Peyer's patch (tissue), 4 donors: ENCODE measurements around the gene ZNF219. TPM values are rescaled to one million over a fixed set of nuclear protein-coding genes. Genes with fewer than 3 reads are reported as not detected.
A peak's percentile ranks its signal among the peaks of the same experiment; 100 is the strongest.

Source experiments
- DNase-seq, 3 donors: peaks; one replicate each; pipeline ENCODE4 v3.0.0-alpha.2; 2017 to 2019
- H3K27ac ChIP-seq, 4 donors: fragments of 200-600 bp; sonication (generic); one replicate each; pipeline ENCODE4 v1.5.1; 2016 to 2019
- H3K27me3 ChIP-seq, 2 donors: fragments of 200-600 bp; sonication (generic); one replicate each; pipeline ENCODE4 v1.5.1; 2019
- H3K36me3 ChIP-seq, 3 donors: fragments of 200-600 bp; sonication (generic); one replicate each; pipeline ENCODE4 v1.5.1; 2016 to 2019
- H3K4me1 ChIP-seq, 4 donors: fragments of 200-600 bp; sonication (generic); one replicate each; pipeline ENCODE4 v1.5.1; 2016 to 2019
- H3K4me3 ChIP-seq, 4 donors: fragments of 200-600 bp; sonication (generic); 1 replicate in 3 of 4; 2 replicates in 1 of 4; pipeline ENCODE4 v1.5.1; 2016 to 2019; ENCODE audit warnings: mild to moderate bottlenecking in 1 of 4
- H3K9me3 ChIP-seq, 4 donors: fragments of 200-600 bp; sonication (generic); one replicate each; pipeline ENCODE4 v1.5.1; 2016 to 2019; ENCODE audit warnings: mild to moderate bottlenecking in 1 of 4
- CTCF ChIP-seq, 6 experiments: fragments of 450-650 bp in 4 of 6; fragments of 200-600 bp in 2 of 6; sonication (generic) in 1 of 6; IDR thresholded peaks; one replicate each; pipeline ENCODE4 v1.5.1; 2017 to 2019; ENCODE audit warnings: antibody characterized with exemption in 6 of 6, mild to moderate bottlenecking in 3 of 6, moderate library complexity in 1 of 6
- POLR2A ChIP-seq, 2 donors: fragments of 450-650 bp; IDR thresholded peaks; one replicate each; pipeline ENCODE4 v1.5.1; 2017; ENCODE audit warnings: antibody characterized with exemption in 2 of 2, mild to moderate bottlenecking in 2 of 2, moderate library complexity in 2 of 2
- total RNA-seq, 4 donors: library from RNA; depleted of rRNA; stranded (reverse); fragments of >200 nt; gene quantifications; one replicate each; pipeline ENCODE4 v1.1.0, GENCODE V29; 2016

The ZNF219 gene
- total RNA-seq, 4 donors from 2014 or later = 41.3 to 68.8 (median 63.2) TPM

DNA sequence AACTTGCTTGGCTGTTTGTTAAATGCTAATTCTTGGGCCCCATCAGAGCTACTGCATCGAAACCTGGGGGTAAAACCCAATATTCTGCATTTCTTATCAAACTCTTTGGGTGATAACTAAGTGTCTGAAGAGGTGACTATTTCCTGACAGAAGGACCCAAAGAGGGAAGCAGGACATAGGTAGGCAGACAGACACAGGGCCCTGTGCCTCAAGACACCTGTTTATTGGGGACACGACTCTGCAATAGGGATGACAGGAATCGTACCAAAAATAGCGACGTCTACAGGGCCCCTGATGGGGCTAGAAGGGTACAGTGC, 8.6 kb downstream of the ZNF219 start:
- no peak for TF ChIP-seq POLR2A (IDR thresholded peaks at IDR 0.05)
- TF ChIP-seq CTCF (IDR thresholded peaks at IDR 0.05) = no peak
- Histone ChIP-seq H3K9me3 (no peaks in the 10 kb centered on the region), H3K4me1 (peaks cover 0 to 19% (median 0%) of the 10 kb centered on the region in 4 donors), H3K4me3 (no peak overlapping the region), H3K27ac (no peak overlapping the region), H3K36me3 (peaks cover 0 to 39% (median 0%) of the 10 kb centered on the region in 3 donors), H3K27me3 (no peaks in the 10 kb centered on the region)
- no peak for DNase-seq

DNA sequence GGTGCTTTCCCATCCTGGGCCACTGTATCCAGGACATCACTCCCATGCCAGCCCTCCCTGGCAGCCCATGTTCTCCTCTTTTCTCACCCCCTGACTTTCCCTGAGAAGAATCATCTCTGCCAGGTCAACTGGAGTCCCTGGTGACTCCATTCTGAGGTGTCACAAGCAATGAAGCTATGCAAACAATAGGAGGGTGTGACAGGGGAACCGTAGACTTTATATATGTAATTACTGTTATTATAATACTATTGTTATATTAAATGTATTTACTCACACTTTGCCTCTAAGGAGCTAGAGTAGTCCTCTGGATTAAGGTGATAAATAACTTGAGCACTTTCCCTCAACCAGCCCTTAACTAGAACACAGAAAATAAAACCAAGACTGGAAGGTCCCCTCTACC, 9.2 kb downstream of the ZNF219 start:
- Histone ChIP-seq H3K4me1 (peaks cover 0 to 19% (median 0%) of the 10 kb centered on the region in 4 donors), H3K27ac (no peak overlapping the region), H3K36me3 (peaks cover 0 to 44% (median 0%) of the 10 kb centered on the region in 3 donors), H3K27me3 (no peaks in the 10 kb centered on the region), H3K9me3 (no peaks in the 10 kb centered on the region), H3K4me3 (no peak overlapping the region)
- DNase-seq = no peak
- TF ChIP-seq POLR2A (IDR thresholded peaks at IDR 0.05) = no peak
- TF ChIP-seq CTCF (IDR thresholded peaks at IDR 0.05) = no peak

DNA sequence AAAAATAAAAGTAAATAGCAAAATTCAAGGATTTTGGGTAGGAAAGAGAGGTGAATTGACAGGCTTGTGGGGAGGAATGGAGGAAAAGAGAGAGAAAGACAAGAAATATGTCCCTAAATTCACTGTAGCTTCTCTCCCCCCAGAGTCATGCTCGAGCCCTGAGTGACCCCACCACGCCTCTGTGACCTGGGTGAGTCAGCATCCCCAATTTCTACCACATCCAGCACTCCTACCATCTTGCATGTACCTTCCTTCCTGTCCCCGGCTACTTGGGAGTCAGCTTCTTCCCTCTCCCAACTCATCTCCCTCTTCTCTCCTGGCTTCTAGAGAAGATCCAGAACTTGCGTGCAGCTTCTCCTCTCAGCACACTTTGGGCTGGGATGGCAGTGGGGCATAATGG, 9.8 kb downstream of the ZNF219 start:
- Histone ChIP-seq H3K4me3 (no peak overlapping the region), H3K9me3 (no peaks in the 10 kb centered on the region), H3K4me1 (peaks cover 0 to 19% (median 0%) of the 10 kb centered on the region in 4 donors), H3K27me3 (no peaks in the 10 kb centered on the region), H3K27ac (no peak overlapping the region), H3K36me3 (peaks cover 0 to 50% (median 0%) of the 10 kb centered on the region in 3 donors)
- no peak for TF ChIP-seq POLR2A (IDR thresholded peaks at IDR 0.05)
- TF ChIP-seq CTCF (IDR thresholded peaks at IDR 0.05) = no peak
- DNase-seq = no peak

DNA sequence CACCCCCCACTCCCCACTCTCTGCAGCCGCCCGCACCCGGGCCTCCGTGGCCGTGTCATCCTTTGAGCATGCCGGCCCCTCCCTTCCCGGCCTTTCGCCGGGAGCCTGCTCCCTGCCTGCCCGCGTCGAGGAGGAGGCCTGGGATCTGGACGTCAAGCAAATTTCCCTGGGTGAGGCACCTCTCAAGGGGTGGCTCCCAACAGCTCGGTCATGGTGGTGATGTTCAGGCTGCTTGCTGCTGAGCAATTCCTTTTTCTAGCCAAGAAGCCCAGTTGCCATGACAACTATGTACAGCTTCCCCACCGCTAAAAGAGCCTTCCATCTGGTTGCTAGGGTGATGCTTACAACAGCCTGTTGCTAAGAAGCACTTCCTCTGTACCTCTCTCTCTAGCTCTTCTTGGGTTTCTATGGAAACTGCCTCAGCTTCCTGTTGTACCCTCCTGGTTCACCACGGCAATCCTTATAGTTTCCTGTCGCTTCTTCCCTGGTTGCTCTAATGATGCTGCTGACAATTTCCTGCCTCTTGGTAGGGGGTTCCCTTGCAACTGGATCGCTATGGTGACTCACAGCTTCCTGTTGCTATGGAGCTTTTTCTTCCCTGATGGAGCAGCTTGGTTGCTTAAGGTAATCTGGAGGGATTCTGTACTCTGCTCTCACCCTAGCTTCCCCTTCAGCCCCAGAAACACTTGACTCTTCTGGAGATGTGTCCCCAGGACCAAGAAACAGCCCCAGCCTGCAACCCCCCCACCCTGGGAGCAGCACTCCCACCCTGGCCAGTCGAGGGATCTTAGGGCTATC, 11.0 kb downstream of the ZNF219 start:
- Histone ChIP-seq H3K4me1 (peaks cover 0 to 19% (median 0%) of the 10 kb centered on the region in 4 donors), H3K27ac (peak overlapping the region in 2 of 4 donors; percentile 16 to 40), H3K36me3 (peaks cover 0 to 54% (median 0%) of the 10 kb centered on the region in 3 donors), H3K4me3 (no peak overlapping the region), H3K9me3 (no peaks in the 10 kb centered on the region), H3K27me3 (no peaks in the 10 kb centered on the region)
- TF ChIP-seq CTCF (IDR thresholded peaks at IDR 0.05) (no peak), POLR2A (IDR thresholded peaks at IDR 0.05) (no peak)
- peak in 1 of 3 donors; percentile 68 for DNase-seq

DNA sequence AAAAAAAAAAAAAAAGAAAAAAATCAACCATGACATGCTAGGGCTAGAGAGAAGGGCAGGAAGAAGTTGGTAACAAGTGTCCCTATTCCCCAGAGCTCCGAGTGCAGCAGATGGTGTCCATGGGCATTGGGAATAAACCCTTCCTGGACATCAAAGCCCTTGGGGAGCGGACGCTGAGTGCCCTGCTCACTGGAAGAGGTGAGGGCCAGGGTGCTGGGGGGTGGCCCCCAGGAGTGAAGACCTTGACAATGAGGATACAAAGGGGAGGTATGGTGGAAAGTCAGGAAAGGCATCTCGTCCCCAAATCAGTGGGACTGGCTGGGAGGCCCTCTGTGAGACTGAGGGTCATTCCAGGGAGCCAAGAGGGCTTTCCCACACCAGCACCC, 11.6 kb downstream of the ZNF219 start:
- H3K4me3 ChIP-seq = no peak overlapping the region
- peaks cover 0 to 13% (median 0%) of the 10 kb centered on the region in 4 donors for H3K4me1 ChIP-seq
- H3K27me3 ChIP-seq = no peaks in the 10 kb centered on the region
- peaks cover 0 to 55% (median 0%) of the 10 kb centered on the region in 3 donors for H3K36me3 ChIP-seq
- H3K9me3 ChIP-seq = no peaks in the 10 kb centered on the region
- no peak for TF ChIP-seq CTCF (IDR thresholded peaks at IDR 0.05)
- TF ChIP-seq POLR2A (IDR thresholded peaks at IDR 0.05) = no peak
- DNase-seq = no peak
- H3K27ac ChIP-seq = peak overlapping the region in 2 of 4 donors; percentile 16 to 40
